IMR-90 (cell line): ENCODE results near the gene ABCG8. TPM values are rescaled to one million over a fixed set of nuclear protein-coding genes. Genes with fewer than 3 reads are reported as not detected.

Experiments
- ATAC-seq: fragments of 200-7000 bp; cut with Tn5 transposase; 2 replicates; pipeline ENCODE4 v1.9.1; 2020; ENCODE audit warnings: low read depth, mild to moderate bottlenecking, moderate library complexity
- BruUV-seq: library from RNA; stranded (reverse); fragments of 400-500 nt; replicated peaks from 2 replicates; lab custom pipeline; 2021; lab: Mats Ljungman, UMichigan
- CTCF ChIA-PET: fragments of 300-600 bp; formaldehyde crosslinking; extraction: SDS; loops from one replicate; lab custom pipeline; 2021; ENCODE audit warnings: antibody characterized with exemption; lab: Yijun Ruan, JAX
- POLR2A ChIA-PET: fragments of 300-600 bp; sonication (Branson Sonifier 250); formaldehyde crosslinking; loops from one replicate; lab custom pipeline; 2022; ENCODE audit warnings: antibody characterized with exemption; ENCODE audit not compliant: unreplicated experiment; lab: Charles Lee
- DNase-seq: peaks from one replicate; pipeline ENCODE4 v3.0.0; 2013
- H2AFZ ChIP-seq: replicated peaks from 2 replicates; pipeline ENCODE3; 2013; ENCODE audit warnings: low read length, mild to moderate bottlenecking; ENCODE audit not compliant: poor library complexity
- H2AK5ac ChIP-seq: 2 replicates; pipeline ENCODE4 v1.6.1; 2013; ENCODE audit warnings: low read depth, low read length, inconsistent platforms
- H2AK9ac ChIP-seq: replicated peaks from 2 replicates; pipeline ENCODE3; 2013; ENCODE audit warnings: mild to moderate bottlenecking, low read depth, low read length, moderate library complexity; ENCODE audit not compliant: poor library complexity
- H2BK120ac ChIP-seq: 2 replicates; pipeline ENCODE4 v1.6.1; 2013; ENCODE audit warnings: low read depth, low read length, inconsistent platforms
- H2BK15ac ChIP-seq: 3 replicates; pipeline ENCODE4 v1.6.1; 2013; ENCODE audit warnings: low read depth, low read length, inconsistent platforms
- H2BK20ac ChIP-seq: 2 replicates; pipeline ENCODE4 v1.6.1; 2013; ENCODE audit warnings: low read depth, mild to moderate bottlenecking, inconsistent platforms, low read length, moderate library complexity
- H2BK5ac ChIP-seq: 2 replicates; pipeline ENCODE4 v1.6.1; 2013; ENCODE audit warnings: mild to moderate bottlenecking, low read depth, low read length, inconsistent platforms; ENCODE audit not compliant: poor library complexity, severe bottlenecking
- H3K14ac ChIP-seq: replicated peaks from 2 replicates; pipeline ENCODE4 v1.6.1; 2013; ENCODE audit warnings: low read depth, low read length, inconsistent platforms
- H3K18ac ChIP-seq: 2 replicates; pipeline ENCODE4 v1.6.1; 2013; ENCODE audit warnings: low read depth, low read length, control low read depth
- H3K23ac ChIP-seq: 2 replicates; pipeline ENCODE4 v1.6.1; 2013; ENCODE audit warnings: low read depth, low read length, inconsistent platforms
- H3K27ac ChIP-seq: 2 replicates; pipeline ENCODE4 v1.5.1; 2013; ENCODE audit warnings: mild to moderate bottlenecking, control low read depth, low read length; ENCODE audit not compliant: insufficient read depth
- H3K27me3 ChIP-seq: 2 replicates; pipeline ENCODE4 v1.6.1; 2013; ENCODE audit warnings: low read length; ENCODE audit not compliant: control insufficient read depth, insufficient read depth
- H3K36me3 ChIP-seq: 2 replicates; pipeline ENCODE4 v1.6.1; 2013; ENCODE audit warnings: low read length, mixed read lengths; ENCODE audit not compliant: control insufficient read depth, insufficient read depth
- H3K4ac ChIP-seq: 2 replicates; pipeline ENCODE4 v1.6.1; 2013; ENCODE audit warnings: low read depth, low read length, inconsistent platforms
- H3K4me1 ChIP-seq: 2 replicates; pipeline ENCODE4 v1.6.1; 2013; ENCODE audit warnings: low read length, mixed read lengths; ENCODE audit not compliant: control insufficient read depth, insufficient read depth
- H3K4me2 ChIP-seq: 2 replicates; pipeline ENCODE4 v1.6.1; 2013; ENCODE audit warnings: low read depth, mild to moderate bottlenecking, control low read depth, low read length, moderate library complexity
- H3K4me3 ChIP-seq: 2 replicates; pipeline ENCODE4 v1.5.1; 2013; ENCODE audit warnings: low read depth, mild to moderate bottlenecking, control low read depth, low read length, moderate library complexity; ENCODE audit not compliant: insufficient read depth
- H3K56ac ChIP-seq: 2 replicates; pipeline ENCODE4 v1.6.1; 2013; ENCODE audit warnings: low read length, inconsistent platforms; ENCODE audit not compliant: insufficient read depth; ENCODE audit errors: extremely low read depth
- H3K79me1 ChIP-seq, 2 experiments: 2 replicates each; pipeline ENCODE4 v1.6.1; 2013; ENCODE audit warnings: low read length in 2 of 2, inconsistent platforms in 1 of 2, low read depth in 1 of 2
- H3K9ac ChIP-seq: 2 replicates; pipeline ENCODE4 v1.6.1; 2013; ENCODE audit warnings: low read depth, low read length, control low read depth
- H3K9me1 ChIP-seq: 2 replicates; pipeline ENCODE4 v1.6.1; 2013; ENCODE audit warnings: low read length, inconsistent platforms; ENCODE audit not compliant: insufficient read depth
- H3K9me3 ChIP-seq: 2 replicates; pipeline ENCODE4 v1.6.1; 2013; ENCODE audit warnings: low read length; ENCODE audit not compliant: control insufficient read depth, insufficient read depth
- H4K20me1 ChIP-seq: 2 replicates; pipeline ENCODE4 v1.6.1; 2013; ENCODE audit warnings: low read length, inconsistent platforms; ENCODE audit not compliant: insufficient read depth
- H4K5ac ChIP-seq: 2 replicates; pipeline ENCODE4 v1.6.1; 2013; ENCODE audit warnings: mild to moderate bottlenecking, low read depth, low read length, control low read depth
- H4K8ac ChIP-seq, 2 experiments: 2 replicates each; pipeline ENCODE4 v1.6.1; 2013; ENCODE audit warnings: low read depth in 2 of 2, low read length in 2 of 2, control low read depth in 1 of 2, inconsistent platforms in 1 of 2
- H4K91ac ChIP-seq: 2 replicates; pipeline ENCODE4 v1.6.1; 2013; ENCODE audit warnings: low read depth, low read length, inconsistent platforms; ENCODE audit not compliant: insufficient read depth
- NFE2L2 ChIP-seq: fragments of 150-350 bp; IDR thresholded peaks from 2 replicates; pipeline ENCODE4 v1.6.1; 2016; ENCODE audit warnings: low read depth, mild to moderate bottlenecking, low read length
- WGBS, 2 experiments: methylation state at CpG; one replicate each; pipeline versions ENCODE4 v1.1.5 to v1.1.7; 2013; ENCODE audit warnings: missing lambda C conversion rate in 2 of 2; ENCODE audit not compliant: insufficient read length in 1 of 2; ENCODE audit errors: extremely low coverage in 2 of 2; 5-methylcytosine and 5-hydroxymethylcytosine counted together
- dilution Hi-C: fragments of 300-500 bp; cut with HindIII; formaldehyde crosslinking; loops from one replicate; pipeline ENCODE4 v1.14.3; 2018; ENCODE audit warnings: low sequenced_read_pairs; ENCODE audit not compliant: unreplicated experiment
- in situ Hi-C: fragments of 300-500 bp; cut with MboI; formaldehyde crosslinking; loops from 3 replicates; pipeline ENCODE4 v1.14.3; 2019; ENCODE audit warnings: low sequenced_read_pairs, inconsistent platforms, mixed read lengths
- intact Hi-C: fragments of 100-400 bp; cut with micrococcal nuclease; formaldehyde crosslinking; loops from 2 replicates; pipeline ENCODE4 v1.10.0; 2022
- polyA plus RNA-seq, 3 experiments: library from polyadenylated mRNA; depleted of rRNA; stranded (reverse); fragments of >200 nt; gene quantifications; 2 replicates each; pipeline ENCODE4 v1.2.3, GENCODE V29; 2012; ENCODE audit warnings: low replicate concordance in 1 of 3
- total RNA-seq: library from RNA; depleted of rRNA; stranded (reverse); fragments of >200 nt; gene quantifications from 2 replicates; pipeline ENCODE4 v1.2.3, GENCODE V29; 2012

Gene ABCG8
- total and polyA plus RNA-seq, 2 of the 4 experiments (the other 2 are of a cell fraction): not detected

DNA sequence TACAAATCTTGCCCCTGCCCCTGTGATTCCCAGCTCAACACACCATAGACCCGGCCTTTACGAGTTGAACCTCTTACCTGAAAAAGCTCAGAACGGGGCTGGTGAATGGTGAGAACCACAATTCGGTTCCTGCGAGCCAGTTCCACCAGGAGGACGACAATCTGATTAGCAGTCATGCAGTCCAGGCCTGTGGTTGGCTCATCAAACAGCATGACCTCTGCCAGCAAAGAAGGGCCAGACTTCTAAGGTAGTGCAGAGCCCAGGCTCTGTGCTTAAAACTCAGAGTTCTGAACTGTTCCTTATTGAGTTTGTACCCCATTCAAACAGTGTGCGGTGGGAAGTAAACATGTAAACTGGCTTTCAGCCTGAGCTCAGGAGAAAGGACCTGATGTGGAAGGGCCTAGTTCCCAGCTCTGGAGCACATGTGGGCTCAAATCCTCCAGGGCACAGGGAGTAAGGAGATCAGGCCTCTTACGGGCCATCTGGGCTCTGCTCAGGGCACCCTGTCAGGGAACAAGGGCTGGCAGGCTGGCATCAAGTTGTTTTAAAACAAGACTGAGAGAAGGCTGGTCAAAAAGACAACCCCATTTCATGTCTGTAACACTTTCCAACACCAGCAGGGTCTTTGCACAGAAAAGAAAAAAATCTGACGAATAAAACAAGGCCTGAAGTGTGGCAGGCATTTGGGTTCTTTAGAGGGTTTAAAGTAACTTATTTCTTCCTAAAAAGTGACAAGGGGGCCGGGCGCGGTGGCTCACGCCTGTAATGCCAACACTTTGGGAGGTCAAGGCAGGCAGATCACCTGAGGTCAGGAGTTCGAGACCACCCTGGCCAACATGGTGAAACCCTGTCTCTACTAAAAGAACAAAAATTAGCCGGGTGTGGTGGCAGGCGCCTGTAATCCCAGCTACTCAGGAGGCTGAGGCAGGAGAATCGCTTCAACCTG lies 12.2 kb upstream of the ABCG8 start:
- H4K20me1 ChIP-seq: no peaks in the 10 kb centered on the region
- CTCF ChIA-PET: interaction anchor here (0.6 kb wide), 1 partner anchor 11 kb away, joined by 3 read pairs; no protein-coding TSS in a partner anchor
- intact Hi-C loops: no loop called here
- no peak overlapping the region for H2BK15ac ChIP-seq
- BruUV-seq: no TSS peak
- no peak overlapping the region for H3K18ac ChIP-seq
- 89% methylated on average over 10 of the region's 17 CpGs; no CpG with 5 or more reads in 1 of the 2 experiments for WGBS, 2 experiments
- no peak overlapping the region for H3K27ac ChIP-seq
- H3K56ac ChIP-seq: no peak overlapping the region
- in situ Hi-C loops: no loop called here
- no peaks in the 10 kb centered on the region for H3K36me3 ChIP-seq
- H3K4ac ChIP-seq: no peak overlapping the region
- H3K4me3 ChIP-seq: no peak overlapping the region
- no peak for TF ChIP-seq NFE2L2
- H3K23ac ChIP-seq: no peak overlapping the region
- H4K91ac ChIP-seq: no peak overlapping the region
- H3K4me2 ChIP-seq: no peak overlapping the region
- POLR2A ChIA-PET: no interaction called here
- H3K9me1 ChIP-seq: no peaks in the 10 kb centered on the region
- H2AK9ac ChIP-seq: no peak overlapping the region
- no peak for DNase-seq
- no peaks in the 10 kb centered on the region for H3K9me3 ChIP-seq
- H2BK20ac ChIP-seq: no peak overlapping the region
- ATAC-seq: no peak
- H3K4me1 ChIP-seq: no peaks in the 10 kb centered on the region; the same call in 1 of the 2 replicates
- H2BK120ac ChIP-seq: no peak overlapping the region
- H3K9ac ChIP-seq: no peak overlapping the region
- peak overlapping the region; percentile 25 for H2AFZ ChIP-seq
- no peaks in the 10 kb centered on the region for H3K79me1 ChIP-seq
- no peak overlapping the region for H4K5ac ChIP-seq
- no peak overlapping the region for H3K14ac ChIP-seq
- no peak overlapping the region for H2BK5ac ChIP-seq
- dilution Hi-C loops: no loop called here
- no peak overlapping the region for H2AK5ac ChIP-seq
- peaks cover 52% of the 10 kb centered on the region for H3K27me3 ChIP-seq
- H4K8ac ChIP-seq: no peak overlapping the region
